Vagina (tissue), 2 donors: ENCODE data around the gene FOXL2.

Source experiments
- POLR2A ChIP-seq, 2 donors: fragments of 450-650 bp; IDR thresholded peaks; one replicate each; pipeline ENCODE4 v1.6.1; 2017; ENCODE audit warnings: antibody characterized with exemption in 2 of 2, mild to moderate bottlenecking in 2 of 2, moderate library complexity in 2 of 2
- POLR2AphosphoS5 ChIP-seq, 2 donors: sonication (generic); formaldehyde crosslinking; IDR thresholded peaks; one replicate each; pipeline ENCODE4 v1.9.0; 2017; ENCODE audit warnings: antibody characterized with exemption in 2 of 2, mild to moderate bottlenecking in 2 of 2, low read depth in 1 of 2; ENCODE audit not compliant: insufficient read depth in 1 of 2
- TF ChIP-seq, protein P1 (sequence below), 3 experiments: fragments of 450-650 bp in 2 of 3; fragments of 200-600 bp in 1 of 3; sonication (generic) in 1 of 3; IDR thresholded peaks; one replicate each; pipeline ENCODE4 v1.5.1; 2017 to 2019; ENCODE audit warnings: antibody characterized with exemption in 3 of 3, mild to moderate bottlenecking in 2 of 3, moderate library complexity in 2 of 3

DNA sequence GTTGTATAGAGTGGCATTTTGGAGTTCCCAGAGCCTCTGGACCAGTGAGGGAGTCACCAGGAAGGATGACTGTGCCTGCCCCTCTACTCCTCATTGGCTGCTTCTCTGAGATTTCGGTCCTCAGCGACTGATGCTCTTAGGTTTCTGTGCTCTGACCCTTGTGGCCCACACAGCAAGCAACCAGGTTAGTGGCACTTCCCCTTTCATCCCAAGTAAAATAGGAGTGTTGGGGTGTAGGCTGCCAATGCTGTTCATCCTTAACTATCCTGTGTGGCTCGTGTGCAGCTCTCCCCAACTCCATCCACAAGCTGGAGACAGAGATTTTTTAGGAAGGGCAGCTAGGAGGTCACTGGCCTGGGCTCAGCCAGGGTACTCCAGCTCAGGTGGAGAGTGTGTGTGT is 37.9 kb upstream of the FOXL2 start:
- TF ChIP-seq, protein P1, sequence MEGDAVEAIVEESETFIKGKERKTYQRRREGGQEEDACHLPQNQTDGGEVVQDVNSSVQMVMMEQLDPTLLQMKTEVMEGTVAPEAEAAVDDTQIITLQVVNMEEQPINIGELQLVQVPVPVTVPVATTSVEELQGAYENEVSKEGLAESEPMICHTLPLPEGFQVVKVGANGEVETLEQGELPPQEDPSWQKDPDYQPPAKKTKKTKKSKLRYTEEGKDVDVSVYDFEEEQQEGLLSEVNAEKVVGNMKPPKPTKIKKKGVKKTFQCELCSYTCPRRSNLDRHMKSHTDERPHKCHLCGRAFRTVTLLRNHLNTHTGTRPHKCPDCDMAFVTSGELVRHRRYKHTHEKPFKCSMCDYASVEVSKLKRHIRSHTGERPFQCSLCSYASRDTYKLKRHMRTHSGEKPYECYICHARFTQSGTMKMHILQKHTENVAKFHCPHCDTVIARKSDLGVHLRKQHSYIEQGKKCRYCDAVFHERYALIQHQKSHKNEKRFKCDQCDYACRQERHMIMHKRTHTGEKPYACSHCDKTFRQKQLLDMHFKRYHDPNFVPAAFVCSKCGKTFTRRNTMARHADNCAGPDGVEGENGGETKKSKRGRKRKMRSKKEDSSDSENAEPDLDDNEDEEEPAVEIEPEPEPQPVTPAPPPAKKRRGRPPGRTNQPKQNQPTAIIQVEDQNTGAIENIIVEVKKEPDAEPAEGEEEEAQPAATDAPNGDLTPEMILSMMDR (IDR thresholded peaks at IDR 0.05) = no peak
- TF ChIP-seq POLR2A (IDR thresholded peaks at IDR 0.05) = no peak
- no peak for TF ChIP-seq POLR2AphosphoS5 (IDR thresholded peaks at IDR 0.05; ENCODE audit: insufficient read depth in 1 of 2, low read depth in 1 of 2)
